Motor neuron (in vitro differentiated cells): Measurements from ENCODE around the gene MIB2. TPM values are rescaled to one million over a fixed set of nuclear protein-coding genes. Genes with fewer than 3 reads are reported as not detected.

Source experiments
- ATAC-seq, 8 experiments: fragments of 200-7000 bp; cut with Tn5 transposase; replicated peaks in 6 of 8; 2 replicates each; pipeline ENCODE4 v1.8.0; 2021; ENCODE audit warnings: mild to moderate bottlenecking in 8 of 8, moderate library complexity in 8 of 8
- H3K27ac ChIP-seq, 2 donors: fragments of 250-450 bp; sonication (Bioruptor Pico); 2 replicates each; pipeline ENCODE4 v1.9.0; 2021; ENCODE audit warnings: antibody characterized with exemption in 2 of 2, mild to moderate bottlenecking in 2 of 2, moderate library complexity in 1 of 2
- H3K4me1 ChIP-seq, 2 donors: fragments of 250-450 bp; sonication (Bioruptor Pico); replicated peaks in 1 of 2; 2 replicates each; pipeline ENCODE4 v1.6.1; 2021; ENCODE audit warnings: antibody characterized with exemption in 2 of 2, mild to moderate bottlenecking in 2 of 2, moderate library complexity in 1 of 2
- H3K4me3 ChIP-seq, 5 donors: fragments of 250-450 bp; sonication (Bioruptor Pico); 2 replicates each; pipeline ENCODE4 v1.9.0; 2021; ENCODE audit warnings: antibody characterized with exemption in 5 of 5, mild to moderate bottlenecking in 5 of 5, moderate library complexity in 4 of 5
- WGBS, 10 experiments: fragments of 450-650 bp; shearing (Covaris generic); methylation state at CpG; one replicate each; pipeline ENCODE4 v1.0.0; 2022; 5-methylcytosine and 5-hydroxymethylcytosine counted together
- in situ Hi-C, 9 experiments: fragments of 400-800 bp; cut with MboI; loops; one replicate each; pipeline ENCODE4 v1.15.0; 2021; ENCODE audit warnings: low sequenced_read_pairs in 9 of 9, low pct_unique_long_range_greater_than_20kb in 2 of 9; ENCODE audit not compliant: unreplicated experiment in 9 of 9
- total RNA-seq, 8 experiments: library from RNA; unstranded; fragments of 300-600 nt; gene quantifications; 2 replicates each; pipeline versions ENCODE4 v1.2.3 to v1.2.4, GENCODE V29; 2022

Gene MIB2
- total RNA-seq, 8 experiments from 2014 or later = 19.4 to 71.9 (median 41.6) TPM

GRCh38 chr1:1678581-1679380, 63.5 kb downstream of the MIB2 start:
- in situ Hi-C loops = no loop called here
- Histone ChIP-seq H3K27ac (no peak overlapping the region), H3K4me1 (peaks cover 0 to 2% of the 10 kb centered on the region in 2 donors), H3K4me3 (no peak overlapping the region)
- WGBS, 10 experiments = 72 to 100% (median 78%) methylated on average over 1 to 17 of the region's 24 CpGs; no CpG with 5 or more reads in 4 of the 10 experiments
- peak in 5 of 8 experiments; percentile 16 to 34 (median 29) for ATAC-seq

Other genes starting within 250 kb of the MIB2 start
- 100 to 1,000 TPM in 7 of 8 experiments, 10 to 100 TPM in 1; 85.0 to 210 (median 152) TPM for gene AURKAIP1, start 240.3 kb upstream of the MIB2 start, total RNA-seq
- 100 to 1,000 TPM in 7 of 8 experiments, 10 to 100 TPM in 1; 99.6 to 392 (median 163) TPM for gene CCNL2, start 216.2 kb upstream of the MIB2 start, total RNA-seq
- gene MRPL20, start 208.2 kb upstream of the MIB2 start, total RNA-seq = 100 to 1,000 TPM; 127 to 221 (median 160) TPM
- 1 to 10 TPM in 2 of 8 experiments, under 1 TPM in 6; 0.21 to 1.9 (median 0.61) TPM for gene ANKRD65, start 194.2 kb upstream of the MIB2 start, total RNA-seq
- gene VWA1, start 179.8 kb upstream of the MIB2 start, total RNA-seq = 10 to 100 TPM in 2 of 8 experiments, 1 to 10 TPM in 5, under 1 TPM in 1; 0.51 to 19.5 (median 5.8) TPM
- 1 to 10 TPM in 2 of 8 experiments, under 1 TPM in 6; 0.38 to 2.1 (median 0.64) TPM for gene ATAD3C, start 165.8 kb upstream of the MIB2 start, total RNA-seq
- 10 to 100 TPM; 15.2 to 66.0 (median 32.7) TPM for gene ATAD3B, start 143.7 kb upstream of the MIB2 start, total RNA-seq
- gene ATAD3A, start 103.3 kb upstream of the MIB2 start, total RNA-seq = 10 to 100 TPM; 19.8 to 65.2 (median 35.2) TPM
- 10 to 100 TPM in 5 of 8 experiments, 1 to 10 TPM in 1, under 1 TPM in 2; 0.61 to 14.0 (median 10.5) TPM for gene TMEM240, start 74.9 kb upstream of the MIB2 start, total RNA-seq
- 100 to 1,000 TPM in 2 of 8 experiments, 10 to 100 TPM in 6; 73.2 to 138 (median 95.5) TPM for gene SSU72, start 40.6 kb upstream of the MIB2 start, total RNA-seq
- gene FNDC10, start 15.4 kb upstream of the MIB2 start, total RNA-seq = 10 to 100 TPM in 1 of 8 experiments, 1 to 10 TPM in 7; 4.6 to 10.3 (median 6.9) TPM
- 10 to 100 TPM in 1 of 8 experiments, 1 to 10 TPM in 7; 1.3 to 11.8 (median 2.5) TPM for gene MMP23B, start 16.7 kb downstream of the MIB2 start, total RNA-seq
- 10 to 100 TPM; 15.5 to 32.9 (median 23.5) TPM for gene CDK11B, start 43.5 kb downstream of the MIB2 start, total RNA-seq
- 10 to 100 TPM; 35.5 to 98.7 (median 58.9) TPM for gene SLC35E2B, start 77.3 kb downstream of the MIB2 start, total RNA-seq
- 10 to 100 TPM; 17.8 to 44.6 (median 25.1) TPM for gene CDK11A, start 108.9 kb downstream of the MIB2 start, total RNA-seq
- gene NADK, start 163.0 kb downstream of the MIB2 start, total RNA-seq = 100 to 1,000 TPM in 1 of 8 experiments, 10 to 100 TPM in 7; 28.6 to 103 (median 41.1) TPM